GM19324 (cell line): ENCODE data around the gene ELMO2.

Source experiments
- ATAC-seq: cut with Tn5 transposase; IDR thresholded peaks from one replicate; pipeline ENCODE4 v1.9.1; 2021; ENCODE audit warnings: mild to moderate bottlenecking, moderate library complexity; ENCODE audit not compliant: unreplicated experiment, low FRiP score

Gene ELMO2

DNA sequence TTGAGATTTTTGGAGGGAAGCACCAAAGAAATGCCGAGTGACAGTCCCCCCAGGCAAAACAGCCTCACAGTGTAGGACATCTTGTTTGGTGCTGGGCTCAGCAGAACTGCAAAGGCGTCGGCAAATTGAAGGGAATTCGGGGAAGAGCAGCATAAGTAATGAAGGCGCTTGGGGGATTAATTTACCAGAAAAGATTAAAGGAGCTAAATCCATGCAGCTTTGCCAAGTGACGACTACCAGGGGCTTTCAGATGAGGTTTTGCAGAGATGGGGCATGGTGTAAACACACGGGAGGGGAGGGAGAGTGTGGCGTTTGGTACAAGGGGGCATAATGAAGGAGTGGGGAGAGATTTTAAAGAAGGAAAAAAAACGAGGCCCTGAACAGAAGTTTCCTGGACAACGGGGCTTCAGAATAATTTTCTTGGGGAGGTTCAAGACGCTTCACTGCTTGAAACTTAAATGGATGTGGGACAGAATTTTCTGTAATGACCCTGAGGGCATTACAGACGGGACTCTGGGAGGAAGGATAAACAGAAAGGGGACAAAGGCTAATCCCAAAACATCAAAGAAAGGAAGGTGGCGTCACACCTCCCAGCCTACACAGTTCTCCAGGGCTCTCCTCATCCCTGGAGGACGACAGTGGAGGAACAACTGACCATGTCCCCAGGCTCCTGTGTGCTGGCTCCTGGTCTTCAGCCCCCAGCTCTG lies 52.8 kb downstream of the ELMO2 start:
- ATAC-seq = no peak

DNA sequence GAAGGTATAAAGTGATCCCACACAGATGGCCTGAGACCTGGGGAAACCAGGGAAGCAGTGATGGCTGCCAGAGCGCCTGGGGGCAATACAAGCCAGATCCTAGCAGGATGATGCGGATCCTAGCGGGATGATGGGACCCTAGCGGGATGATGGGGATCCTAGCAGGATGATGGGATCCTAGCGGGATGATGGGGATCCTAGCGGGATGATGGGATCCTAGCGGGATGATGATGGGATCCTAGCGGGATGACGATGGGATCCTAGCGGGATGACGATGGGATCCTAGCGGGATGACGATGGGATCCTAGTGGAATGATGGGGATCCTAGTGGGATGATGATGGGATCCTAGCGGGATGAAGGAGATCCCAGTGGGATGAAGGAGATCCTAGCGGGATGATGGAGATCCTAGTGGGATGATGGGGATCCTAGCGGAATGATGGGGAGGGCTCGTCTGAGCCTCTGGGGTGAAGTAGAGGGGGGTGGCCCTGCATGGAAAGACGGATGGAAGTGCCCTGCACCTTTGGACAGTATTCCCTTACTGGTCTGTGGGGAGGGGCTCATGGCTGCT lies 54.0 kb downstream of the ELMO2 start:
- no peak for ATAC-seq

DNA sequence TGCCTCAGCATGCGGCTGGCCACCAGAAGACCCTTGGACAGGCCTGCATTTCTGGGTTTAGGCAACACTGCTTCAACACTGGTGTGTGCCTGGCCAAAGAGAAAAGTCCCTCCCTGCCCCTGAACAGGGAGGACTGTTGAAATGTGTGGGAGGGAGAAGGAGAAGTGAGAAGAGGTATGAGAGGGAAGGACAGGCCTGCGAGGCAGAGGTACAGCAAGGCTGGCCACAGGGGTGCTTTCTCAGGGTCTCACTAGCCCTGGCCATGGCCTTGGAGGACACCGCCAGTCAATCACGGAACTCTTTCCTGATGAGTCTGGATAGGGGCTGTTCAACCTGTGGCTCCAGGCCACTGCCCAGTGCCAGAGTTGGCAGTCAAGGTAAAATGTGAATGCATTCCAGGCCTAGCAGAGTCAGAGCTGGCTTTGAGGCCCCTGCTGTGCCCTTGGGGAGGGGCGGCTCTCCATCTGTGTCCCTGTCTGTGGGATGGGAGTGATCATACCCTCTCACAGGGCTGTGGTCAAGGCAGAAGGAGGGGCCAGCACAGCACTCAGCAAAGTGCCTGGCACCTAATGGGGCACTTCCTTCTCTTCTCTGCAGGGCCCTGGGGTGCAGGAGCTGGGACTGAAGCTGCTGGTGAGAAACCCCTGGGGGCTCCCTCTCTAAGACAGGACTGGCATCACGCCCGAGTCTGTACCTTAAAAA lies 54.9 kb downstream of the ELMO2 start:
- ATAC-seq = no peak

DNA sequence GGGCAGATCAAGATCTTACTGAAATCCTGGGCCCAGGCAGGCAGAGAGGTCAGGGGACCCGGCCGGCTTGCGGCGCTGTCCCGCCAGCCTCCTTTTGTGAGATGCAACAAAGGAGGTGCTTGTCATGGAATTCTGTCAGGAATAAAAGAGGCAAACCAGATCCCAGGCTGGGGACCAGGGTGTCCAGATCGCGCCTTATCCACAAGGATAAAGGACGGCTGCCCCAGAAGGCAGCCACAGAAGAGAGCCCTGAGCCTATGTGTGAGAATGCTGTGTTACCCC lies 55.5 kb downstream of the ELMO2 start:
- no peak for ATAC-seq

DNA sequence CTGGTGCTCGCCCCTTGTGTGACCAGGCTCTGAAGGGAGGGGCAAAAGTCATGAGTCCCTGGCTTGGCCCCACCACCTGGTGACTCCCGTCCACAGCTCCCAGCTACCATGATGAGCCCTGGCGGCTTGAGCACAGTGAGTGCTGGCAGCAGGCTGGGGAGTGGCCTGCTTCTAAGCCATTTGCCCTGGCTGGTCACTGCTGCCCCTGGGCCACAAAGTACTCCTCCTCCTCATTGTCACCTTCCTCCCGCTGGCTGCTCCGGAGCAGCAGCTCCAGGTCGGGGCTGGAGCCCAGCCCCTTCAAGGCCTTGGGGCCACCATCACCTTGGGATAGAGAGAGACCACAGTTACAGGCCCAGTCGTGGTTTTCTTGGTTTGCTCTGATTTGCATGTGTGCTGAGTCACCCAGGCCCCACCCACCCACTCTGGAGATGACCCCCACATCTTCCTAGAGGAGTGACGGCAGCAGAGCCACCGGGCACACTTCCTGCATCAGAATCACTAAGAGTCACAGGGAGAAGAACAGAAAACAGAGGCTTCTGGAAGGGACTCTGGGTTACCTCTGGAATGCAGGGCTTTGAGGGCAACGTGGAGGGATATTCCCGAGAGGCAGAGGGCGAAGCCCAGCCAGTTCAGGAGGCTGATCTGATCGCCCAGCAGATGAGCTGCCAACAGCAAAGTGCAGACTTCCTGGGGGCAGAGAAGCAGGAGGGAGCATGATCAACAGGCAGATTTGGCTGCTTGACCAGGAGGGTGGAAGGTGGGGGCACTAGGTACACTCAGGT lies 56.0 kb downstream of the ELMO2 start:
- ATAC-seq = no peak

DNA sequence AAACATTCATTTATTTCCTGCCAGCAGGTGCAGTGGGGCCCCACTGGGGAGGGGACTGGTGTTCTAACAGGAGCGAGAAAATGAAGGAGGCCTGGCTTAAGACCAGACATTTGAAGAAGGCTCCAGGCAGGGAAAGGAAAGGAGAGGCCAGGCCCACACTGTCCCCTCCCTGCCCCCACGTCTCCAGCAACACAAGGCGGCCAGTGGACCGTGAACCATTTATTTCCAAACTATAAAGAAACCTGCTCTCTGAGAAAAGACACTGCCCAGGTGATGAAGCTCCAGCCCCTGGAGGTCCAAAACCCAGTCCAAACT lies 56.7 kb downstream of the ELMO2 start:
- ATAC-seq = no peak

DNA sequence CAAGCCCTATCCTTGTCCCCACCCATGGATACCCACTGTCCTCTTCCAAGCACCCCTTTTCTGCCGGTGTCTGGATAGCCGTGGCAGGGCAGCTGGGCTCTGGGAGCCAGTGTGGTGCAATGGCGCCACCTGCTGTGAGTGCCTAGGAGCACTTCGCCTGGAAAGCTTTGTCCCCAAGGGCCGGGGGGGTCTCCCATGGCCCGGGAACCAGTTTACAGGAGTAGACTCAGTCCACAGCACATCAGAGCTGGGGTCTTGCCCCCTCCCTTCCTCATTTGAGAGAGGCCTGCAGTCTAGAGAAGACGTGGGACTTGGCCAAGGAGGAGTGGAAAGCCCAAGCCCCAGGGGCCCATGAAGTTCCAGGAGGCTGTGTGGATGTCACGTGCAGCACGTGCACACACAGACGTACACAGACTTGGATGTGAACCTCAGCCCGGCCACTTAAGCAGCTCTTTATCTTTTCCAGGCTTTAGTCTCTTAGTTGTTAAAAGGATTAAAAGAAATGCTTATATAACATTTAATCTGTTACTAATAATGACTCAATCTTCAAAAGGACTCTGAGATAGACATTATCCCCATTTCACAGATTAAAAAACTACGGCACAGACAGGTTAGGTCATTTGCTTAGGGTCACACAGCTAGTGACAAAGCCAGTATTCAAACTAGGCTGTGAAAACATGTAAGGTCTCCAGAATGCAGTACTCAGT lies 57.2 kb downstream of the ELMO2 start:
- ATAC-seq = no peak

DNA sequence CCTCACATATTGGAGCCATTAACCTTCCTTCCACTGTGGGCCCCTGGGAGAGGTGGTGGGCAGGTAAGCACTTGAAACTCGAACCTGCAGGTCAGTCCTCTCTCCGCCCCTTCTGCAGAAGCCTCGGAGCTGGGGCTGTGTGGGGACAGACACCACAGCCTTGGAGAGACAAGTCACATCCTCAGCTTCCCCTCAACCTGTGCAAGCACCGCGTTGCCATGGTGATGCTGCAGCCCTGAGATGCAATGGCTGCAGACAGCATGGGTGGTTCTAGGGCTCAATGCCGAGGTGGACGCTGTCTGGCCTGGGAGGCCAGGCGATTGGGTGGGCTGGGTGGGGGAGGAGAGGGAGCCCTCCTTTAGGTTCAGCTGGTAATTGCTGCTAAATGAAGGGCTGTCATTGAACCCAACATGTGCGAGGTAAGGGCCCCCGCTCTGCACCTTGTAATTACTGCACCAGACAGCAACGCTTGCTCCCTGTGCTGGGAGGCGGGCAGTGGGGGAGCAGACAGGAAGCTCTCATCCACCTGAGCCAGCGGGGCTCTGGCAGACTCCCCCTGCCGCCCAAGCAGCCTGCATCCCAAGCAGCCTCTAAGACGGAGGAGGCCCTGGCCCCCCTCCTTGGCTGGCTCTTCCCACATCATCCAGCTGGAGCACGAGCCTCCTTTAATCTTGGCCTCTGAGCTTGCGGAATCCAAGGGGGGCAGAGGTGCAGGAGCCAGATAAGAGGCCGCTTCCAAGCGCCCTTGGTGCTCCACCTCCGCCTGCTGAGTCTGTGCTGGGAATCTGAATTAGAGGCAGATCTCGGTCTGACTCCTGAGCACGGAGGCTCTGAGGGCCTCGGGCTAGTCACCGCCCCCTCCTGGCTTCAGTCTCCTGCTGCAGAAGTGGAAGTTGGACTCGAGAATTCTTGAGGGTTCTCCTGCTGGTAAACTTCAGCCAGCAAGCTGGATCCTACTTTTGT lies 58.3 kb downstream of the ELMO2 start:
- no peak for ATAC-seq

DNA sequence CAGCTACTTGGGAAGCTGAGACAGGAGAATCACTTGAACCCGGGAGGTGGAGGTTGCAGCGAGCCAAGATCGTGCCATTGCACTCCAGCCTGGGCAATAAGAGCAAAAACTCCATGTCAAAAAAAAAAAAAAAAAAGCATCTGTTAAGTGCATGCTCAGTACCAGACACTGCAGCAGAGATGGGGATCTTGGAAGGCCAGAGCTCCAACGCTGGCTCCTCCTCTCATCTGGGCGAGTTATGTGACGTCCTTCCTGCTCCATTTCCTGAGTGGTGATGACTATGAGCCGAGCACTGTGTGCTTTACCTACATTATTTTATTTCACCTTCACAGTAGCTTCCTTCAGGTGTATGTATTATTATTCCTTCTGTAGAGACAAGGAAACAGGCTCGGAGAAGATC lies 59.6 kb downstream of the ELMO2 start:
- ATAC-seq = no peak

DNA sequence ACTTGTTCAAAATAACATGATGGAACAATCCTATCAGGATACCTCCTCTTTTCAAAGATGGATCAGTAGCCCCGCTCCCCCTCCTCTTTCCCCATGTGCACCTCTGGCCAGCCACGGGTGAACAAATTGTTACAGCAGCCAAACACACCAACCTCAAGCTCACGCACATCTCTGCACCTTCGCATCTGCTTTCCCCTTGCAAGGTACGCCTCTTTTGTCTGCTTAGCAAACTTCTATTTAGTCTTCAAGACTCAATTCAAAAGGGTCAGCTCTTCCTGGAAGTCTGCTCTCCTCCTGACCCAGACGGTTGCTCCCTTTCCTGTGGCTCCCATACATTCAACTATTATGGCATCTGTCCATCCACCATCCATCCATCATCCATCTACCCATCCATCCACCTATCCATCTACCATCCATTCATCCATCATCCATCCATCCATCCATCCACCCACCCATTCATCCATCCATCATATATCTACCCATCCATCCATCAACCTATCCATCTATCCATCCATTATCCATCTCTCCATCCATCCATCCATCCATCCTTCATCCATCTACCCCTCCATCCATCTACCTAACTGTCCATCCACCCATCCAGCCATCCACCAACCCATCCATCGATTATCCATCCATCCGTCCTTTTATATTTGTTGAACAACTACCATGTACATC lies 61.8 kb downstream of the ELMO2 start:
- no peak for ATAC-seq

DNA sequence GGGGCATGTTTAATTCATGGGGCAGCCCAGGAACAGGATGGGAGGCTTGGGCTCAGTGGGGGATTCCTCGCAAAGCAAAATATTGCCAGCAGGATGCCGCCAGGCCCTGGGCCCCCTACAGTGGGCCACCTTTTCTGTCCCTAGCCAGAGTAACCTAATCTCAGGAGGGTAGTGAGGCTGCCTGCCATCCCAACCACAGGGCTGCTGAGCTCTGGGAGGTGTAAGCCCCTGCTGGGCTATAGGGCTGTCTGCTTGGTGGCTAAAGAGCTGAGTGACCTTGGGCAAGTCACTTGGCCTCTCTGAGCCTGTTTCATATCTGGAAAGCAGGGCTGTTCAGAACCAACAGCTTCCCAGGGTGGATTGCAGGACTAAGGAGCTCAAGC lies 62.4 kb downstream of the ELMO2 start:
- no peak for ATAC-seq

DNA sequence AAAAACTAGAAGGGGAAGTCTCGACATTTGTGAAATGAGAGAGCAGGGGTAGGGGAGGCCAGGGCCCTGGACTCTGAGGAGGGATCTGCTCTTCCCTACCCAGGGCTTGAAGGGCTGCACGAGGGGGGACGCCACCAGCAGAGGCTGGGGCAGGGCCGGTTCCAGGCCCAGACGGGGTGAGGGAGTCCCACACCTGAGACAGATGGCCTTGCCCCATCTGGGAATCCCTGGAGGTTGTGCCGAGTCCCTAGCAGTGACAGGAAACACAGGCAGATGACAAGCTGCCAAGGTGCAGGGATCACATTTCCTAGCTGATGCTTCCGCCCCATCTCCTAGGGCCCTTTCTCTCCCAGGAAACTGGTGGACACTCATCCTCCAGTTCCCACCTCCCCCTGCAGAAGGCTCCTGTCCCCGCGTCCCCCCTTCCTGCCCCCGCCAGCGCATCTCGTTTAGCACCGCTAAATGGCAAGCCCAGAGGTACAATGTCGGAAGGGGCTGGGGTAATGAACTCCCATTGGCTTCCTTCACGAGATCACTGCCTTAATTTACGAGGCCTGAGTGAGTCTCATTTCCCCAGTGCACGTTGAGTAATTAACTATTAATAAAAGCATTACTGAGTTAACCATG lies 63.0 kb downstream of the ELMO2 start:
- ATAC-seq = no peak

DNA sequence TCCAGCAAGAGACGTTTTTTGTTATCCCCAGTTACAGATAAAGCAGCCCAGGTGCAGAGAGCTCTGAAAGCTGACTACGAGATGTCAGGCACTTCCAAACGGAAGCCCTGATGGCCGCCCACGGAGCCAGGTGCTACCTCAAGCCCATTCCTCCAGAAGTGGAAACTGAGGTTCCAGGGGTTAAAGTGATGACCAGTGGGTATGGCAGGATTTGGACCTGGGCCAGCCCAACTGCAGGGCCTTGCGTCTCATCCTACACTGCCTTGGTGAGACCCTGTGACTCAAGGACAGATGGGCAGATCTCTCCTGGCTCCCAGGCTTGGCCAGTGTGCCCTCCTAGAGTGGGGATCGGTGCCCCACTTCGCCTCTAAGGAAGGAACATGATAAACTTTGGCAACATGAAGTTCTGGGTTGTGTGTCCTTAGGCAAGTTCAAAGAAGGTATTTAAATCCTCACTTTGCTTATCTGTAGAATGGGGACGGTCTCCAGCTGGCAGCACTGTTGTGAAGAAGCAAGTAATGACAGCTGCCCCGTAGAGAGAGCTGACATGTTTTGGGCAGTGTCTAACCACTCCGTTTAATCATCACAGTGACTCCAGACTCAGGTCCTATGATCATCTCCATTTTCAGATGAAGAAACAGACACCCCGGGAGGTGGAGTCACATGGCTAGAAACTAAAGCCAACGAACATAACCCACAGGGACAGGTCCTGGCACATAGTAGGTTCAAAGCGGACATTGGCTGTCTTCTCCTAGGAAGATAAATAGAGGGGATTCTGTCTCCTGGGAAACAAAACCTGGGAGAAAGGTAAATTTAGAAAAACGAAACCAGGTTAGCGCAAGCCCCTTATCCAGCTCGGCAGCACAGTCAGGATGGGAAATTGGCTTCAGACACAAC lies 63.7 kb downstream of the ELMO2 start:
- ATAC-seq = no peak

DNA sequence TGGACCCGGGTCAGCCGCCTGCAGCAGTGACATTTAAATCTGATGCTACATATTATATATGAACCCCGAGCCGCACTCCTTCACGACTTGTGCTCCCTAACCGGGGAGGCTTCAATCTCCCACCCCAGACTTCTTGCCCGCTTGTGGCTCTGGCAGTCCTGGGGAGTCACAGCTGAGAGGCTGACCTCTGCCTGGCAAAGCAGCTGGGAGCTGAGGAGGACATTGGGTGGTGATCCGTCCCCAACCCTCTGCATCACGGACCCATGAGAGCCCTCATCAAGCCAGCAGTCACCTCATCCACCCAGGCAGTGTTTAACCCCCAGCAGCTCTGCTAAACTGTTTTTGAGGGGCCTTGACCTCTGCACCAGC lies 64.4 kb downstream of the ELMO2 start:
- no peak for ATAC-seq

DNA sequence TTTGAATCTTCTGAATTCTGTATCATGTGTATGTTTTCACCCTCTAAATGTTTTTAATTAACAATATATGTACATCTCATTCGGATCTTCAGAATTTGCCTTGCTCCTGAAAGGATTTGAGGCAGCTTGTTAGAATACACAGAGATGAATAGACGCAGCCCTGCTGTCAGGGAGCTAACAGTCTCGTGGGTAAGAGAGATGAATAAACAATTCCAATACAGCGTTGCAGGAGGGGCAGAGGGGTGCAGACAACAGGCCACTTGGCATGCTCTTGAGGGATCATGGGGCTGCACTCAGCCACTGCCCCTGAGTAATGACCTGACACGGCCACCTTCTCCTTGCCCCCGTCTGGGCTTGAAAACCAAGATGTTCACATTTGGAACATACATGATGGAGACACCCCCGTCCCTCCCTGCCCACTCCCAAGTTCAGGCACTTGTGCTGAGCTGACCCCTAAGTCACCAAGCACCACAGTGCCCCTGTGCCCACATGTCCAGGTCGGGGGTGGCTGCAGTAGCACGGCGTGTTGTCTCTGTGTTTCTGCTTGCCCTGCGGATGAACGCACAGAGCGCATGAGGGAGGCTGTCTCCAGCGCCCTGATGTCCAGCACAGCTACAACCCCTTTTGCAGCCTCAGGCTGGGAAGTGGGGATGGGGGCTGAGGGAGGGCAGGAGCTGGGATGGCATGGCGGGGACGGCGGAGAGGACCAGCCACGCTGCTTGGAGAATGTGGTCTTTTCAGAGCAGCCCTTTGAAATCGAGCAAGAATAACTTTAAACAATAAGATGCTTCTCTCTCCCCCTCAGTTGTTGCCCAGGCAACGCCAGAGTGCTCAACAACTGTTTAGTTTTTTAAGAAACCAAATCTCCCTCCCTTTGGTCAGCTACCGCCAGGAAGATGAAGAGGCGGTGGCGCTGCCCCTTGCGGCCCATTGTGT lies 65.1 kb downstream of the ELMO2 start:
- no peak for ATAC-seq

DNA sequence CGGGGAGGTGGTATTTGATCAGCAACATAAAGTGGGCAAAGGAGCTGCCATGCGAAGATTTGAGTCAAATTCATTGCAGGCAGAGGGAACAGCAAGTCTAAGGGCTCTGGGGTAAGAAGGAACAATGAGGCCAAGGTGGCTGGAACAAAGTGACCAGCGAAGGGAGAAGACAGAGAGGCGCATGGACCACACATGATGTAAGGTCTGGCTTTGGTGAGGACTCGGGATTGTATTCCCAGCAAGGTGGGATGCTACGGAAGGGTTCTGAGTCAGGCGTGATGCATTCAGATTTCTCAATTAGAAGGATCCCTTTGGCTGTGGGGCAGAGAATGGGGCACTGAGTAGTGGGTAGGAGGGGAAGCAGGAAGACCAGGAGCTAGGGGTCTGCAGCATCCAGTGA lies 67.4 kb downstream of the ELMO2 start:
- ATAC-seq = no peak

DNA sequence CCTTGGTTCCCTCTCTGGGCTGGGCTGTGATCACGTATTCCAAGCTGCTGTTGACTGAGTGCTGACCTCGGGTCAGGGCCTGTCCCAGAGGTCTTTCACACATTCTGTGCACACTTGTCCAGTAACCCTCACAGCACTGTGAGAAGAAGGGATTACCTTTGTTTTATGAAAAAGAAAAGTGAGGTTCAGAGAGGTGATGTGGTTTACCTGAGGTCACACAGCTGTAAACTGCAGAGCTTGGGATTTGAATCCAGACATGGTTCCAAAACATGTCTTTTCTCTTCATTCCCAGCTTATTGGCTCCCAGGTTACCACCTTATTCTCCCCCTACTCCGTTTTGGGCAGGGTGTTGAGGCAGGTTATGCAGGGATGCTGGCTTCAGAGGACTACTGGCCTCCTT lies 69.7 kb downstream of the ELMO2 start:
- ATAC-seq = no peak
